ENCODE data around the gene FBLN1. TPM values are rescaled to one million over a fixed set of nuclear protein-coding genes. Genes with fewer than 3 reads are reported as not detected.

FBLN1 gene
- polyA plus RNA-seq, 3 donors = 0.03 to 0.17 TPM; not detected in 1

DNA sequence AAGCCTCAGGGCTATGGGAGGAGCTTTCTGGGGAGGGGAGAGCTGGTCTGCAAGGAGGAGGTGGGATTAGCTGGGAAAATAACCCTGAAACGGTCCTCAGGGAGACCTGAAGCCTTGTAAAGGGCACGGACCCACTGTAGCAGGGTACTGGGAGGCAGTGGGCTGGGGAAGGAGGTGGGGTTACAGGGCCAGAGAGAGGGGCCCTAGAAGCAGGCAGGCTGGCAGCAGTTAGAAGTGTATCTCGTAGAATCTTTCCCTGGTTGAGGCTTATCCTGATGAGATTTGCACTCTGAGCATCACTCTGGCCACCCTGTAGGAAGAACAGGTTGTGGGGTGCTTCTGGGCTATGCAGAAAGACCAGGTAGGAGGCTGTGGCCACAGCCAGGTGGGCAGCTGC is 29.6 kb downstream of the FBLN1 start:
- Mint-ChIP-seq H3K4me3 (no peak overlapping the region), H3K27ac (no peak overlapping the region), H3K36me3 (no peaks in the 10 kb centered on the region), H3K9me3 (no peaks in the 10 kb centered on the region), H3K4me1 (no peaks in the 10 kb centered on the region), H3K27me3 (ENCODE audit: low read depth in 3 of 3) (peaks cover 0 to 8% (median 0%) of the 10 kb centered on the region in 3 donors)
- H3K9ac ChIP-seq (ENCODE audit: insufficient read depth, low read length, poor library complexity, severe bottlenecking) = no peak overlapping the region
- no peak for TF ChIP-seq CTCF (IDR thresholded peaks at IDR 0.05)
- H3K27me3 ChIP-seq (ENCODE audit: control insufficient read depth in 2 of 2, insufficient read depth in 2 of 2, low read length in 2 of 2) = no peaks in the 10 kb centered on the region
- no peaks in the 10 kb centered on the region for H3K79me2 ChIP-seq (ENCODE audit: insufficient read depth, low read length)
- H2AFZ ChIP-seq (ENCODE audit: insufficient read depth, low read depth, low read length, poor library complexity, severe bottlenecking) = no peak overlapping the region
- no peak overlapping the region for H3K27ac ChIP-seq (ENCODE audit: low read depth in 1 of 2, low read length in 2 of 2)
- intact Hi-C loops (cut with micrococcal nuclease) = no loop called here
- H3K4me2 ChIP-seq (replicated peaks; ENCODE audit: extremely low read depth, low read length, poor library complexity, severe bottlenecking) = no peak overlapping the region
- H3K4me3 ChIP-seq (replicated peaks in 1 of 3; ENCODE audit: low read depth in 2 of 3, low read length in 3 of 3) = no peak overlapping the region
- DNase-seq = no peak
- H3K36me3 ChIP-seq (replicated peaks in 1 of 2; ENCODE audit: control insufficient read depth in 1 of 2, insufficient read depth in 2 of 2, low read length in 2 of 2) = no peaks in the 10 kb centered on the region
- H3K4me1 ChIP-seq (ENCODE audit: control insufficient read depth in 1 of 2, insufficient read depth in 2 of 2, low read length in 2 of 2) = no peaks in the 10 kb centered on the region
- no peaks in the 10 kb centered on the region for H4K20me1 ChIP-seq (ENCODE audit: insufficient read depth, low read length)
- WGBS (ENCODE audit: insufficient coverage) = 59% methylated on average over 3 of the region's 3 CpGs
- no peaks in the 10 kb centered on the region for H3K9me3 ChIP-seq (replicated peaks in 1 of 2; ENCODE audit: control insufficient read depth in 1 of 2, insufficient read depth in 1 of 2, low read length in 2 of 2)

DNA sequence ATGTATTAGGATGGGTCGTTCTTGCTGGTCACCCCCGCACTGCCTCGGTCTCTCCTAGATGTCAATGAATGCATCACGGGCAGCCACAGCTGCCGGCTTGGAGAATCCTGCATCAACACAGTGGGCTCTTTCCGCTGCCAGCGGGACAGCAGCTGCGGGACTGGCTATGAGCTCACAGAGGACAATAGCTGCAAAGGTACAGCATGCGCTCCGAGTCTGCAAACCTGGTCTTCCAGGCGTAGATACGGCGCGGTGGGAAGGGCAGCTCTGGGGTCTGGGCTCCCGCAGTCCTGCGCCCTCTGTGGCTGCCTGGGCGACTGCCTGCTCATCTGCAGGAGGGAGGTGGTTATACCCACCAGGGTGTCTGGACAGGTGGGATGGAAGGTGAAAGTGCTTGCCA is 31.0 kb downstream of the FBLN1 start:
- H3K4me1 Mint-ChIP-seq = no peaks in the 10 kb centered on the region

More for the DNA sequence above, 31.0 kb downstream of the FBLN1 start:
- DNase-seq = no peak
- H3K9ac ChIP-seq (ENCODE audit: insufficient read depth, low read length, poor library complexity, severe bottlenecking) = no peak overlapping the region
- Mint-ChIP-seq H3K27ac (peak overlapping the region in 1 of 7 donors; percentile 15), H3K36me3 (no peaks in the 10 kb centered on the region), H3K27me3 (ENCODE audit: low read depth in 3 of 3) (peaks cover 2 to 13% (median 6%) of the 10 kb centered on the region in 3 donors), H3K4me3 (no peak overlapping the region), H3K9me3 (no peaks in the 10 kb centered on the region)
- no peaks in the 10 kb centered on the region for H4K20me1 ChIP-seq (ENCODE audit: insufficient read depth, low read length)
- no peaks in the 10 kb centered on the region for H3K79me2 ChIP-seq (ENCODE audit: insufficient read depth, low read length)
- TF ChIP-seq CTCF (IDR thresholded peaks at IDR 0.05) = no peak
- no peak overlapping the region for H2AFZ ChIP-seq (ENCODE audit: insufficient read depth, low read depth, low read length, poor library complexity, severe bottlenecking)
- no peaks in the 10 kb centered on the region for H3K9me3 ChIP-seq (replicated peaks in 1 of 2; ENCODE audit: control insufficient read depth in 1 of 2, insufficient read depth in 1 of 2, low read length in 2 of 2)
- no peaks in the 10 kb centered on the region for H3K4me1 ChIP-seq (ENCODE audit: control insufficient read depth in 1 of 2, insufficient read depth in 2 of 2, low read length in 2 of 2)
- H3K36me3 ChIP-seq (replicated peaks in 1 of 2; ENCODE audit: control insufficient read depth in 1 of 2, insufficient read depth in 2 of 2, low read length in 2 of 2) = no peaks in the 10 kb centered on the region
- intact Hi-C loops (cut with micrococcal nuclease) = no loop called here
- H3K4me3 ChIP-seq (replicated peaks in 1 of 3; ENCODE audit: low read depth in 2 of 3, low read length in 3 of 3) = no peak overlapping the region
- no peak overlapping the region for H3K4me2 ChIP-seq (replicated peaks; ENCODE audit: extremely low read depth, low read length, poor library complexity, severe bottlenecking)
- no peaks in the 10 kb centered on the region for H3K27me3 ChIP-seq (ENCODE audit: control insufficient read depth in 2 of 2, insufficient read depth in 2 of 2, low read length in 2 of 2)
- no peak overlapping the region for H3K27ac ChIP-seq (ENCODE audit: low read depth in 1 of 2, low read length in 2 of 2)
- 97% methylated on average over 15 of the region's 17 CpGs for WGBS (ENCODE audit: insufficient coverage)

Data from CD14-positive monocyte (primary cell).